GM13976 (cell line): Measurements from ENCODE around the gene DRD3.

Source experiments
- DNase-seq: peaks from one replicate; pipeline ENCODE4 v3.0.0; 2012; ENCODE audit warnings: low spot score
- in situ Hi-C: fragments of 300-500 bp; cut with MboI; formaldehyde crosslinking; loops from one replicate; pipeline ENCODE4 v1.12.0; 2022; ENCODE audit warnings: low sequenced_read_pairs, mixed read lengths, inconsistent platforms; ENCODE audit not compliant: unreplicated experiment
- TF ChIP-seq, protein P1 (sequence below): IDR thresholded peaks from 2 replicates; pipeline ENCODE4 v1.5.1; 2012; ENCODE audit warnings: borderline replicate concordance, mild to moderate bottlenecking; ENCODE audit not compliant: insufficient read depth; ENCODE audit errors: extremely low read depth, missing control alignments, control extremely low read depth

The DRD3 gene

DNA sequence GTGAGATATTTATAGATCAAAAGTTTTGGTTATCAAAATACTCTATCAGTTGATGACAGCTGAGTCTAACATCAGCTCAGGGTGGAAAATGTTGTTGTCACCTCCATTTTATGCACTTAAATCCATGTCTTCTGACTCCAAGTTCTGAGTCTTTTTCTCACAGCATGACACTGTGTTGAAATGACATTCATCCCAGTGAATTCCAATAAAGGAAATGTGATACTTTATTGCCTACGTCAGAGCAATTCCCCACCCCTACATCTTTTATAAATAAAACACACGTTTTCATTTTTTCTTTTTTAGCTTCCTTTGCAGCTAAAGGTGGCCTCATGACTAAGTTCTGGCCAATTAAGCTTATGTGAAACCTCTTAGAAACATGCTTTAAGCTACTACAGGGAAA, 10.7 kb downstream of the DRD3 start:
- in situ Hi-C loops = loop anchor here (25.0 kb wide), 1 partner anchor 644 kb away; no protein-coding TSS in a partner anchor
- no peak for DNase-seq
- TF ChIP-seq, protein P1, sequence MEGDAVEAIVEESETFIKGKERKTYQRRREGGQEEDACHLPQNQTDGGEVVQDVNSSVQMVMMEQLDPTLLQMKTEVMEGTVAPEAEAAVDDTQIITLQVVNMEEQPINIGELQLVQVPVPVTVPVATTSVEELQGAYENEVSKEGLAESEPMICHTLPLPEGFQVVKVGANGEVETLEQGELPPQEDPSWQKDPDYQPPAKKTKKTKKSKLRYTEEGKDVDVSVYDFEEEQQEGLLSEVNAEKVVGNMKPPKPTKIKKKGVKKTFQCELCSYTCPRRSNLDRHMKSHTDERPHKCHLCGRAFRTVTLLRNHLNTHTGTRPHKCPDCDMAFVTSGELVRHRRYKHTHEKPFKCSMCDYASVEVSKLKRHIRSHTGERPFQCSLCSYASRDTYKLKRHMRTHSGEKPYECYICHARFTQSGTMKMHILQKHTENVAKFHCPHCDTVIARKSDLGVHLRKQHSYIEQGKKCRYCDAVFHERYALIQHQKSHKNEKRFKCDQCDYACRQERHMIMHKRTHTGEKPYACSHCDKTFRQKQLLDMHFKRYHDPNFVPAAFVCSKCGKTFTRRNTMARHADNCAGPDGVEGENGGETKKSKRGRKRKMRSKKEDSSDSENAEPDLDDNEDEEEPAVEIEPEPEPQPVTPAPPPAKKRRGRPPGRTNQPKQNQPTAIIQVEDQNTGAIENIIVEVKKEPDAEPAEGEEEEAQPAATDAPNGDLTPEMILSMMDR = no peak

DNA sequence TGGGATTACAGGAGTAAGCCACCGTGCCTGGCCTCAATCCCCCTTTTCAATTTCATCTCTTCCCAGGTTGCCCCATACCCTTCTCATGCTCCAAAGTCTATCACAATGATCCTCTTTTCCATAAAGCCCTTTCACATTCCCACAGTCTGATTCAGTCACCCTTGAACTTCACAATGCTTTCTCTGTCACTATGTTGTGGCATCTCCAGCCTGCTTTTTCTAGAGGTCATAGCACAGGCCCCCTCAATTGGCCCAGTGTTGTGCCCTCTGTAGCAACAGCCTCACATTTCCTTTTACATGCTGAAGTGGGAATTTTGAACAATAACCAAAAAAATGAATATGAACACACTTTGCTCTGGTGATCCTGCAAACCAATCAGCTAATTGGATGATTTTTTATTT, 21.5 kb downstream of the DRD3 start:
- TF ChIP-seq, protein P1 = no peak
- in situ Hi-C loops = loop anchor here (25.0 kb wide), 1 partner anchor 655 kb away; no protein-coding TSS in a partner anchor
- DNase-seq = no peak

DNA sequence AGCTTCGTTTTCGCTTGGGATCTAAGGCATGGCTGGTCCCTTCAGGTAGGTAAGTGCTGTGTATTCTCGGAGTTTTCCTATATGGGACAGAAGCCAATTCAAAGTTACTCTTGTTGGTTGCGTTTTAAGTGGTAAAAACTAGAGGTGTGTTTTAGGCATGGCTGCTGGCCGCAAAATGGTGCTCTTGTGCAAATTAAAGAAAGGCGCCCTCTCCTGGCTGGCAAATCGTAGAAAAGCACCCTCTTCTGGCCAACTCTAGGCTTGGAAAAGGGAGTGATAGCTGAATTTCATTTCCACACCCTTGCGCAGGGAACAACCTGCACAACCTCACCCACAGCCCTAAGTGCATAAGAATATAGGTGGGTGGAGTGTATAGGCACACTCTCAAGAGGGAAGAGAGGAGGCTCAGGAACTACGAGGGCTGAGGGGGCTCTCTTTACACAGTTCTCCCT, 23.5 kb downstream of the DRD3 start:
- peak; percentile 27 for DNase-seq
- in situ Hi-C loops = loop anchor here (25.0 kb wide), 1 partner anchor 657 kb away; no protein-coding TSS in a partner anchor
- TF ChIP-seq, protein P1 = peak; percentile 19

DNA sequence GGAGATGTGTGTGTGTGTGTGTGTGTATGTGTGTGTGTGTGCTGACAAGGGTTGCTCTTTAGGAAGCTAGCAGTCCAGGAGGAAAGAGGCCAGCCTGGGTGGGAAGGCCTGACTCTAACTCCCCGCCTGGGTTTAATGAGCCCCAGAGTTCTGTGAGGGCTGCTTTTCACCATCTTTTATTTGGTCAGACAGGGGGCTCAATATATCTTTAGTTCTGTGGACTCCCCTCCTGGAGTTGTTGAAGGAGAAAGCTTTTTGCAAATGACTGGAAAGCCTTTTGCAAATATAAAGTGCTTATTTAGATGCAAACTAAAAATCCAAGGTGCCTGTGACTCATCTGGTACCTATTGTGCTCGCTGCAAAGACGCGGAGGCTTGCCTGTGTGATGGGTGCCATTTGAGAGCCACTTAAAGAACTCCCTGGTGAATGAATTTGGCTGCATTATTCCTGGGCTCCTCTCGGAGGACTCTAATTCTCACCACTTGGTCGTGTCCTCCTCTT, 24.5 kb downstream of the DRD3 start:
- TF ChIP-seq, protein P1 = no peak
- DNase-seq = no peak
- in situ Hi-C loops = loop anchor here (25.0 kb wide), 1 partner anchor 658 kb away; no protein-coding TSS in a partner anchor

DNA sequence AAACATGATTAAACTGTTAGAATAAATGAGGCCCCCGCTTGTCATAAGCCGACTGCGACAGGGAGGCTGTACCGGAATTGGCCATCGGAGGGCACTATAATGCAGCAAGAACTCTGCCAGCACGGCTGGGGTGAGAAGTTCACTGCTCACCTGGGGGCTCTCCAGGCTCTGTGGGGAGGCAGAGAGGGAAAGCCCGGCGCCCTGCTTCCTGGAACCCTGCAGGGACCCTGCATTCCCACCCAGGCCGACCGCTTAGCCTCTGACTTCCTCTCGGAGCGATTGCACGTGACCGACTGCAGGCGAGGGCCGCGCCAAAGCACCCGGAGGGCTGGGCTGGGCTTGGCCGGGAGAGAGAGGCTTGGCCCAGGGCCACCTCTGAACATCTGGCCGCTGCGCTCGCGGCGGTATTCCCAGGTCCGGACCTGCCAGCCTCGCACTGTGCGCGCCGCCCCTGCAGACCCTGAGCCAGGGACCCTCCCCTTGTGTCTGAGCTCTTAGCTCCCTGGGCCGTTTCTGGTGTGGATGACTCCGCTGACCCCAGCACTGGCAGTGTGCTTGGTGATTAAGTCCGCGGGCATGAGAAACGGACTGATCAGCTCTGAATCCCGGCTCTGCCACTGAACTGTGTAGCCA, 26.2 kb downstream of the DRD3 start:
- peak; percentile 84 for DNase-seq
- TF ChIP-seq, protein P1 = peak; percentile 78
- in situ Hi-C loops = loop anchor here (25.0 kb wide), 1 partner anchor 660 kb away; no protein-coding TSS in a partner anchor

DNA sequence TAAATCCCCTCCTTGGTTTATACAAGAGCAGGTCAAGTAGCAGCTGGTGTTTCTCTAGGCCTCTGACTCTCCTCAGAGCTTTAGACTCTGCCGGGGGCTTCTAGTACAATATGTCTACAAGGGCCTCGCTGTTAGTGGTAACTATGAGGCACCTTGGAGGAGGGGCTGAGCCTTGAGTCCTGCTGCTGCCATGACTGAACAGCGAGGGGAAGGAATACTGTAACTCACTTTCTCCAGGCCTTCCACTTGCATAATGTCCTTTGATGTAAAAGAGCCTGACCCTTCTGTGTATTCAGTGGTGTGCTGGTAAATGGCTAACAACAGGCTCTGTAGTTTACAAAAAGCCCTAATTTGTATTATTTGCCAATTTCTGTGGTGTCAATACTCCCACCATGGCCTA, 27.8 kb downstream of the DRD3 start:
- no peak for DNase-seq
- in situ Hi-C loops = loop anchor here (25.0 kb wide), 1 partner anchor 661 kb away; no protein-coding TSS in a partner anchor
- TF ChIP-seq, protein P1 = no peak
